ENCODE data around the gene DUSP9.

Gene DUSP9

DNA sequence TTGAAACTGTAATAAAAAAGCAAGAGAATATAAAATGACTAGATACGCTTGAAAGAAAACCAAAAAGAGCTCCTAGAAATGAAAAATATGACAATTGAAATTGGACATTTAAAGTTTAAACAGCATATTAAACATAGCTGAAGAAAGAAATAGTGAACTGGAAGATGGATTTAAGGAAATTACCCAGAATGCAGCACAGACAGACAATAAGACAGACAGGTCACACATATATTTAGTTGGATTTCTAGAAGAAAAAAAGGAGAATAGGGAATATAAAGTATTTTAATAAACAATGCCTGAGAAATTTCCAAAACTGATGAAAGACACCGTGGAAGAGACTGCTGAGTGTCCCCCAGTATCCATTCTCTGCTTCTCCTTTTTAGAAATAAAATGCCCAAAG, 6.6 kb downstream of the DUSP9 start:
- H3K27me3 ChIP-seq (replicated peaks) = peaks cover under 1% of the 10 kb centered on the region
- no peak overlapping the region for H3K27ac ChIP-seq
- H3K36me3 ChIP-seq (replicated peaks) = no peaks in the 10 kb centered on the region
- TF ChIP-seq, protein P1, sequence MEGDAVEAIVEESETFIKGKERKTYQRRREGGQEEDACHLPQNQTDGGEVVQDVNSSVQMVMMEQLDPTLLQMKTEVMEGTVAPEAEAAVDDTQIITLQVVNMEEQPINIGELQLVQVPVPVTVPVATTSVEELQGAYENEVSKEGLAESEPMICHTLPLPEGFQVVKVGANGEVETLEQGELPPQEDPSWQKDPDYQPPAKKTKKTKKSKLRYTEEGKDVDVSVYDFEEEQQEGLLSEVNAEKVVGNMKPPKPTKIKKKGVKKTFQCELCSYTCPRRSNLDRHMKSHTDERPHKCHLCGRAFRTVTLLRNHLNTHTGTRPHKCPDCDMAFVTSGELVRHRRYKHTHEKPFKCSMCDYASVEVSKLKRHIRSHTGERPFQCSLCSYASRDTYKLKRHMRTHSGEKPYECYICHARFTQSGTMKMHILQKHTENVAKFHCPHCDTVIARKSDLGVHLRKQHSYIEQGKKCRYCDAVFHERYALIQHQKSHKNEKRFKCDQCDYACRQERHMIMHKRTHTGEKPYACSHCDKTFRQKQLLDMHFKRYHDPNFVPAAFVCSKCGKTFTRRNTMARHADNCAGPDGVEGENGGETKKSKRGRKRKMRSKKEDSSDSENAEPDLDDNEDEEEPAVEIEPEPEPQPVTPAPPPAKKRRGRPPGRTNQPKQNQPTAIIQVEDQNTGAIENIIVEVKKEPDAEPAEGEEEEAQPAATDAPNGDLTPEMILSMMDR (IDR thresholded peaks at IDR 0.05; ENCODE audit: low read depth, low read length, missing control alignments) = no peak
- DNase-seq = no peak
- no peak overlapping the region for H3K4me3 ChIP-seq (ENCODE audit: low read depth, low read length)
- in situ Hi-C loops (cut with HindIII; ENCODE audit: low pct_ligation_motif_present, low sequenced_read_pairs) = no loop called here

DNA sequence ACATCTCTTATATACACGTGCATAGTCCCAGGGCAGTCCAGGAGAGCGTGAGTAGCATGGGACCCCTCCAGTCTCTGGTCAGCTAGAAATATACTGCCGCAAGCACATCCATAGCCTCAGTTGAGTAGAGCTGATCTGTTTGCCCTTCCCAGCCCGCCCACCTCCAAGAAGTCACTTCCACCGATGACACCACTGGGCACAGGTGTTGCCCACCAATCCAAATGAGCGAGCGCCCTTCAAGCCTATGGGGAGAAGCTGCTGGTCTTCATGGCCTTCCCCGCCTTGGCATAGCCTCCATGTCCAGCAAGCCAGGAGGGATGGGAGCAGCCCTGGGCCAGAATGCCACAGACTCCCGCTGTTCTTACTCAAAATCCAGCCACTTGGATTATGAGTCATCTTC, 10.2 kb downstream of the DUSP9 start:
- TF ChIP-seq, protein P1 (IDR thresholded peaks at IDR 0.05; ENCODE audit: low read depth, low read length, missing control alignments) = no peak
- H3K27ac ChIP-seq = no peak overlapping the region
- DNase-seq = no peak
- no peak overlapping the region for H3K4me3 ChIP-seq (ENCODE audit: low read depth, low read length)
- in situ Hi-C loops (cut with HindIII; ENCODE audit: low pct_ligation_motif_present, low sequenced_read_pairs) = no loop called here
- H3K27me3 ChIP-seq (replicated peaks) = peaks cover 4% of the 10 kb centered on the region
- H3K36me3 ChIP-seq (replicated peaks) = no peaks in the 10 kb centered on the region

DNA sequence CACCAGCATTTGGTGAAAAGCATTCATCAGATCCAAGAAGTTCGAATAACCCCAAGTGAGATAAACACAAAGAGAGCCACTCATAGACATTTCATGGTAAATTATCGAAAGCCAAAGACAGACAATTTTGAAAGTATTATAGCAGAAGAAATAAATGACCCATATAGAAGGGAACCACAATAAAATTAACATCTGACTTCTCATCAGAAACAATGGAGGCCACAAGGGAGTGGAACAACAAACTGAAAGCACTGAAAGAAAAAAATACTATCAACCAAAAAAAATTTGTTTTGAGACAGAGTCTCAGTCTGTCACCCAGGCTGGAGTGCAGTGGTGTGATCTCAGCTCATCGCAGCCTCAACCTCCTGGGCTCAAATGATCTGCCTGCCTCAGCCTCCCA, 12.3 kb downstream of the DUSP9 start:
- in situ Hi-C loops (cut with HindIII; ENCODE audit: low pct_ligation_motif_present, low sequenced_read_pairs) = no loop called here
- TF ChIP-seq, protein P1 (IDR thresholded peaks at IDR 0.05; ENCODE audit: low read depth, low read length, missing control alignments) = no peak
- Histone ChIP-seq H3K4me3 (ENCODE audit: low read depth, low read length) (no peak overlapping the region), H3K36me3 (replicated peaks) (no peaks in the 10 kb centered on the region), H3K27me3 (replicated peaks) (peaks cover 4% of the 10 kb centered on the region), H3K27ac (no peak overlapping the region)
- no peak for DNase-seq

DNA sequence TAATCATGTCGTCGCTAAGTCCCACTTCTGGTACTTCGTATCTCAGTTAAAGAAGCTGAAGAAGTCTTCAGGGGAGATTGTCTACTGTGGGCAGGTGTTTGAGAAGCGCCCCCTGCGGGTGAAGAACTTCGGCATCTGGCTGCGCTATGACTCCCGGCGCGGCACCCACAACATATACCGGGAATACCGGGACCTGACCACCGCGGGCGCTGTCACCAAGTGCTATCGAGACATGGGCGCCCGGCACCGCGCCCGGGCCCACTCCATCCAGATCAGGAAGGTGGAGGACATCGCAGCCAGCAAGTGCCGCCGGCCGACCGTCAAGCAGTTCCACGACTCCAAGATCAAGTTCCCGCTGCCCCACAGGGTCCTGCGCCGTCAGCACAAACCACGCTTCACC, 15.3 kb downstream of the DUSP9 start:
- Histone ChIP-seq H3K36me3 (replicated peaks) (no peaks in the 10 kb centered on the region), H3K4me3 (ENCODE audit: low read depth, low read length) (no peak overlapping the region), H3K27me3 (replicated peaks) (peaks cover 4% of the 10 kb centered on the region), H3K27ac (no peak overlapping the region)
- TF ChIP-seq, protein P1 (IDR thresholded peaks at IDR 0.05; ENCODE audit: low read depth, low read length, missing control alignments) = peak; percentile 58
- in situ Hi-C loops (cut with HindIII; ENCODE audit: low pct_ligation_motif_present, low sequenced_read_pairs) = no loop called here
- DNase-seq = peak; percentile 12

DNA sequence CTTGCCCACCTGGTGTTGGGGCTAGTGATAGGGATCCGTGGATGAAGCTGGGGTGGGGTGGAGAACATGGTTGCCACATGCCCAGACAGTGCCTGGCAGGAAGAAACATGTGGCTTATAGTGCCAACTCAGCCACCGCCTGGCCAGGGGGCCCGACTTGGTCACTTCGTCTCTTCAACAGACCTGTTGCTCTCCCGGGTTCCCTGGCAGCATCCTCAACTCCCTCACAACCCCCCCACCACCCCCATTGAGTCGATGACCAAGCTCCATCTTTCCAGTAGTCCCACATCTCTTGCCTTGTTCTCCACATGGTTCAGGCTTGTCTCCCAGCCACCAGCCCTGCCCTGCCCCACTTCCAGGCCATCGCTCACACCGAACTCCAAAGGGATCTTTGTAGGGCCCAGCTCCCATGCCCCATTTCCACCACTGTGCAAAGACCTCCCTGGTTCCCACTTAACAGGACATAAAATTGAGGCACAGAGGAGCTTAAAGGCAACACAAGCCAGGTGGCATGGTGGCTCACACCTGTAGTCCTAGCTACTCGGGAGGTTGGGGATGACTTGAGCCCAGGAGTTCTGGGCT, 18.8 kb downstream of the DUSP9 start:
- H3K27me3 ChIP-seq (replicated peaks) = peaks cover 4% of the 10 kb centered on the region
- no peaks in the 10 kb centered on the region for H3K36me3 ChIP-seq (replicated peaks)
- no peak overlapping the region for H3K27ac ChIP-seq
- TF ChIP-seq, protein P1 (IDR thresholded peaks at IDR 0.05; ENCODE audit: low read depth, low read length, missing control alignments) = no peak
- DNase-seq = no peak
- in situ Hi-C loops (cut with HindIII; ENCODE audit: low pct_ligation_motif_present, low sequenced_read_pairs) = no loop called here
- no peak overlapping the region for H3K4me3 ChIP-seq (ENCODE audit: low read depth, low read length)

All from brain microvascular endothelial cell (primary cell).